ENCODE measurements around the gene DLGAP5.

The DLGAP5 gene

GRCh38 chr14:55191203-55192053 is at the start of gene DLGAP5:
DLGAP5 (minus strand) TSS chr14:55191585; CDS start chr14:55189179, 2,406 bp downstream.
- in situ Hi-C loops (cut with MboI; ENCODE audit: low sequenced_read_pairs) = no loop called here

- in situ Hi-C loops (cut with MboI; ENCODE audit: low sequenced_read_pairs) = no loop called here
Measured at GRCh38 chr14:55240526-55241178, 49.3 kb upstream of the DLGAP5 start.

- in situ Hi-C loops (cut with MboI; ENCODE audit: low sequenced_read_pairs) = no loop called here
Measured at GRCh38 chr14:55239320-55239719, 47.9 kb upstream of the DLGAP5 start.

GRCh38 chr14:55238019-55238680 is 46.8 kb upstream of the DLGAP5 start:
- in situ Hi-C loops (cut with MboI; ENCODE audit: low sequenced_read_pairs) = no loop called here

GRCh38 chr14:55233591-55233990 is 42.2 kb upstream of the DLGAP5 start:
- in situ Hi-C loops (cut with MboI; ENCODE audit: low sequenced_read_pairs) = no loop called here

GRCh38 chr14:55228261-55228660 is 36.9 kb upstream of the DLGAP5 start:
- in situ Hi-C loops (cut with MboI; ENCODE audit: low sequenced_read_pairs) = no loop called here

- in situ Hi-C loops (cut with MboI; ENCODE audit: low sequenced_read_pairs) = no loop called here
Measured at GRCh38 chr14:55223364-55223763, 32.0 kb upstream of the DLGAP5 start.

- in situ Hi-C loops (cut with MboI; ENCODE audit: low sequenced_read_pairs) = no loop called here
Measured at GRCh38 chr14:55221968-55222367, 30.6 kb upstream of the DLGAP5 start.

- in situ Hi-C loops (cut with MboI; ENCODE audit: low sequenced_read_pairs) = no loop called here
Measured at GRCh38 chr14:55221186-55221585, 29.8 kb upstream of the DLGAP5 start.

GRCh38 chr14:55220230-55220629 is 28.8 kb upstream of the DLGAP5 start:
- in situ Hi-C loops (cut with MboI; ENCODE audit: low sequenced_read_pairs) = no loop called here

- in situ Hi-C loops (cut with MboI; ENCODE audit: low sequenced_read_pairs) = no loop called here
Measured at GRCh38 chr14:55212634-55213033, 21.2 kb upstream of the DLGAP5 start.

- in situ Hi-C loops (cut with MboI; ENCODE audit: low sequenced_read_pairs) = no loop called here
Measured at GRCh38 chr14:55207832-55208231, 16.4 kb upstream of the DLGAP5 start.

- in situ Hi-C loops (cut with MboI; ENCODE audit: low sequenced_read_pairs) = no loop called here
Measured at GRCh38 chr14:55206175-55206693, 14.8 kb upstream of the DLGAP5 start.

- in situ Hi-C loops (cut with MboI; ENCODE audit: low sequenced_read_pairs) = no loop called here
Measured at GRCh38 chr14:55201219-55202101, 10.1 kb upstream of the DLGAP5 start.

- in situ Hi-C loops (cut with MboI; ENCODE audit: low sequenced_read_pairs) = no loop called here
Measured at GRCh38 chr14:55200651-55201050, 9.3 kb upstream of the DLGAP5 start.

GRCh38 chr14:55198749-55199148 is 7.4 kb upstream of the DLGAP5 start:
- in situ Hi-C loops (cut with MboI; ENCODE audit: low sequenced_read_pairs) = no loop called here

- in situ Hi-C loops (cut with MboI; ENCODE audit: low sequenced_read_pairs) = no loop called here
Measured at GRCh38 chr14:55194656-55195355, 3.4 kb upstream of the DLGAP5 start.

- in situ Hi-C loops (cut with MboI; ENCODE audit: low sequenced_read_pairs) = no loop called here
Measured at GRCh38 chr14:55192054-55192621, 753 bp upstream of the DLGAP5 start.

- in situ Hi-C loops (cut with MboI; ENCODE audit: low sequenced_read_pairs) = no loop called here
Measured at GRCh38 chr14:55190906-55191202, 531 bp downstream of the DLGAP5 start.
